ENCODE data around the gene RNGTT. TPM values are rescaled to one million over a fixed set of nuclear protein-coding genes. Genes with fewer than 3 reads are reported as not detected.

Gene RNGTT
- total and polyA plus RNA-seq, 4 donors: 13.1 to 34.4 (median 20.9) TPM

DNA sequence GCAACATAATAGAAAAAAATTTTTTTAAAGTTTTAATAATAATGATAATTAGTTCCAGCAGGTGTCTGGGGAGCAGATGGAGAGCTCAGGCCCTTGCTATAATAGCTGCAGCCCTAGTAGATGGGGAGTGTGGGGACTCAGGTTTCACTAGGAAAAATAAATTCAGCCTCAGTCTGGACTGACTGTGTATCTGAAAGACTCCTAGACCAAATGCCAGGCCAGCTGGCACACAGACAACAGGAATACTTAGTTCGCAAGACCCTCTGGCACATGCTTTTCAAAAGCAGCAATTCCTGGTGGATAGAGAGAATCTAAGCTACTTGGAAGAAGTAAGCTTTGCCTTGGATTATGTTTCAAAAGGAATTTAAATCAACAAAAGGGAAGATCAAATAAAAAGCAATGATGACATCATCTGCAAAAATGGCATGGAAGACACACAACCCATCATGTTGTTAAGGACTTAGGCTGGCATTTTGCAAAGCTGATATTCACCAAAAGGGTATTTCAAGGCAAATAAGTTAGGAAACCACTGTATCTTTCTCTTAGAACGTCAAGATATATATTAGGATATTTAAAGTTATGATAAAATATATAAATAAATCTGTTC, 107.8 kb downstream of the RNGTT start:
- Histone ChIP-seq H3K4me1 (ENCODE audit: control insufficient read depth, insufficient read depth, low read length) (no peaks in the 10 kb centered on the region), H3K9me3 (ENCODE audit: control insufficient read depth, insufficient read depth, low read length) (no peaks in the 10 kb centered on the region), H3K4me3 (ENCODE audit: low read depth, low read length) (no peak overlapping the region), H3K27ac (ENCODE audit: low read depth, low read length) (no peak overlapping the region), H3K27me3 (ENCODE audit: control insufficient read depth, insufficient read depth, low read length) (no peaks in the 10 kb centered on the region), H3K36me3 (ENCODE audit: control insufficient read depth, insufficient read depth, low read length) (no peaks in the 10 kb centered on the region)
- DNase-seq (ENCODE audit: low read depth in 4 of 6, low spot score in 6 of 6): peak; percentile 40 to 87 (median 50)
- 38% methylated on average over 1 of the region's 2 CpGs for WGBS (ENCODE audit: insufficient coverage)

DNA sequence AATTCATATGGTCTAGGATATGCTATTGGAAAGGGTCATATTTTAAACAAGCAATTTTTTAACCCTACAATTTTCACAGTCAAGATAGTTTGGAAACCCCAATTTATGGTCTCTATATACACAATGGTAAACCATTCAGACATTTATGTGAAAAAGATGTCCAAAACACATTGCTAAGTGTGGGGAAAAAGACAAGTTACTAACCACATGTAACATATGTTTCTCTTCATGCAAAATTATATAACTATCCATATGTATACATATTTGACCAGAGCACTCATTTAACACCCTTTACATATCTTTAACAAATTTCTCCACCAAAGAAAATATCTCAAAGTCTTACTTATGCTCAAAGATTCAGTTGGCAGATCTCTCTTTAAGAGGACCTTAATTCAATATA, 110.6 kb downstream of the RNGTT start:
- H3K36me3 ChIP-seq (ENCODE audit: control insufficient read depth, insufficient read depth, low read length): no peaks in the 10 kb centered on the region
- DNase-seq (ENCODE audit: low read depth in 4 of 6, low spot score in 6 of 6): no peak
- no peaks in the 10 kb centered on the region for H3K4me1 ChIP-seq (ENCODE audit: control insufficient read depth, insufficient read depth, low read length)
- no peak overlapping the region for H3K4me3 ChIP-seq (ENCODE audit: low read depth, low read length)
- no peaks in the 10 kb centered on the region for H3K9me3 ChIP-seq (ENCODE audit: control insufficient read depth, insufficient read depth, low read length)
- H3K27me3 ChIP-seq (ENCODE audit: control insufficient read depth, insufficient read depth, low read length): no peaks in the 10 kb centered on the region
- no peak overlapping the region for H3K27ac ChIP-seq (ENCODE audit: low read depth, low read length)

DNA sequence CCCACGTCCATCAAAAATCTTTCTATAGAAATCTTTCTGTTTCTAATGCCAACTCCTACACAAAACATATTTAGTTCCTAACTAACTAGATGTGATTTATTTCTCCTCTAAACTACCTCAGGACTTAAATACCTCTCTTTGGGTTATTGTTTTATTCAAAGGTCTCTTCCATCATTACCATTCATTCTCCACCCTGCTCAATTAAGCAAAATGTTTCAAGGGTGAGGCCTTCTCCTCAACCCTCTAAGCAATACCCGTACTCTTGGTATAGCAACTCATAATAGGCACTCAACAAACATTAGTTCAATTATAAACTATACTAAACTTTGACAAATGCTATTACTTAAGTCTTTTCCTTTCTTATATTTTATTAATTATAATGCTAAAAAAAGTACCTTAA, 111.4 kb downstream of the RNGTT start:
- Histone ChIP-seq H3K9me3 (ENCODE audit: control insufficient read depth, insufficient read depth, low read length) (no peaks in the 10 kb centered on the region), H3K27ac (ENCODE audit: low read depth, low read length) (no peak overlapping the region), H3K36me3 (ENCODE audit: control insufficient read depth, insufficient read depth, low read length) (no peaks in the 10 kb centered on the region), H3K4me1 (ENCODE audit: control insufficient read depth, insufficient read depth, low read length) (no peaks in the 10 kb centered on the region), H3K27me3 (ENCODE audit: control insufficient read depth, insufficient read depth, low read length) (no peaks in the 10 kb centered on the region), H3K4me3 (ENCODE audit: low read depth, low read length) (no peak overlapping the region)
- WGBS (ENCODE audit: insufficient coverage): no CpG with 5 or more reads among the region's 2 CpGs
- no peak for DNase-seq (ENCODE audit: low read depth in 4 of 6, low spot score in 6 of 6)

DNA sequence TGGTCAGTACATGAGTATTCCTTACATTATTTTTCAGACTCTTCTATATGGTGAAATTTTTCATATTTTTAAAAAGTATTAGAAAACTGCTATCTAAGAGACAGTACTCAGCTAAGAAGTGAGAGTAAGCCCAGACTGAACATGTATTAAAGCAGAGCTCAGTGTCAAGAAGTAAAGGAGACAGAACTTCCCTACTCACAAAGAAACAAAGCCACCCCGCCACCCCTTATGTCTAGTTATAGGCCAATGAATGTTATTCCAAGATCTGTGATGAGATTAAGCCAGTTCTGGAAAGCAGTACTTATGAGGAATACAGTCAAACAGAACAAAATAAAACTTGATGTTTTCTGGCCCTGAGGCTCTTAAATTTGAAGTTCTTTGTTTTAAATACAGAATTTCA, 114.5 kb downstream of the RNGTT start:
- Histone ChIP-seq H3K9me3 (ENCODE audit: control insufficient read depth, insufficient read depth, low read length) (no peaks in the 10 kb centered on the region), H3K36me3 (ENCODE audit: control insufficient read depth, insufficient read depth, low read length) (no peaks in the 10 kb centered on the region), H3K27ac (ENCODE audit: low read depth, low read length) (no peak overlapping the region), H3K4me3 (ENCODE audit: low read depth, low read length) (no peak overlapping the region), H3K27me3 (ENCODE audit: control insufficient read depth, insufficient read depth, low read length) (no peaks in the 10 kb centered on the region), H3K4me1 (ENCODE audit: control insufficient read depth, insufficient read depth, low read length) (no peaks in the 10 kb centered on the region)
- no CpG with 5 or more reads among the region's 1 CpG for WGBS (ENCODE audit: insufficient coverage)
- no peak for DNase-seq (ENCODE audit: low read depth in 4 of 6, low spot score in 6 of 6)

DNA sequence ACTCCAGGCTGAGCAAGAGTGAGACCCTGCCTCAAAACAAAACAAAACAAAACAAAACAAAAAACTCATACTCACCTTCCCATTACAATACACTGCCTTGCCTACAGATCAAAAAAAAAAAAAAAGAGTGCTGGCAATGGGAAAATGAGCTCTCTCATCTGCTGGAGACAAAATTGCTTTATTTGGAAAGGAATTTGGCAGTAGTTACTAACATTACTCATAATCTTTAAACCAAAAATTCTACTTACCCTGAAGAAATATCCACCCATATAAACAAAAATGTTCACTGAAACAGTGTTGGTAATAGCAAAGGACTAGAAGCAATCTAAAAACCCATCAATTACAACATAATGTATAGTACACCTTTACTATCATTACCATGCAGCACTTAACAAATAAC, 120.4 kb downstream of the RNGTT start:
- DNase-seq (ENCODE audit: low read depth in 4 of 6, low spot score in 6 of 6): no peak
- Histone ChIP-seq H3K27ac (ENCODE audit: low read depth, low read length) (no peak overlapping the region), H3K36me3 (ENCODE audit: control insufficient read depth, insufficient read depth, low read length) (peaks cover 4% of the 10 kb centered on the region)

DNA sequence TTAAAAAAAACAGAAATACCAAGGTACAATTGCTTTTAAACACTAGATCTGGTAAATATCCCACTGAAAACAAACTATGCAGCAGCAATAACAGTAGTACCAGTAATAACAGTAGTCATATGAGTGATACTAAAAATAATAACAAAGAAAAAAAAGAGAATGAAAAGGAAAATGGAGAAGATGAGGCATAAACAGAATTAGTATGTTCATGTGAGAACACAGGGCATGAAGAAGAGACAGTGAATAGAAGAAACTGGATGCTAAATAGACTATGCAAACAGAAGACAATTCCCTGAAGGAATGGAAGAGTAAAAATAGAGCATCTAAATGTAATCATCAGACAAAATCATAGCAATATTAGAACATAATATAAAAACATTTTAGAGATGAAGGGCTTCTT, 121.1 kb downstream of the RNGTT start:
- no peak overlapping the region for H3K27ac ChIP-seq (ENCODE audit: low read depth, low read length)
- H3K27me3 ChIP-seq (ENCODE audit: control insufficient read depth, insufficient read depth, low read length): no peaks in the 10 kb centered on the region
- H3K36me3 ChIP-seq (ENCODE audit: control insufficient read depth, insufficient read depth, low read length): peaks cover 4% of the 10 kb centered on the region

More for the DNA sequence above, 120.4 kb downstream of the RNGTT start:
- Histone ChIP-seq H3K4me3 (ENCODE audit: low read depth, low read length) (no peak overlapping the region), H3K4me1 (ENCODE audit: control insufficient read depth, insufficient read depth, low read length) (no peaks in the 10 kb centered on the region), H3K9me3 (ENCODE audit: control insufficient read depth, insufficient read depth, low read length) (no peaks in the 10 kb centered on the region), H3K27me3 (ENCODE audit: control insufficient read depth, insufficient read depth, low read length) (no peaks in the 10 kb centered on the region)

DNA sequence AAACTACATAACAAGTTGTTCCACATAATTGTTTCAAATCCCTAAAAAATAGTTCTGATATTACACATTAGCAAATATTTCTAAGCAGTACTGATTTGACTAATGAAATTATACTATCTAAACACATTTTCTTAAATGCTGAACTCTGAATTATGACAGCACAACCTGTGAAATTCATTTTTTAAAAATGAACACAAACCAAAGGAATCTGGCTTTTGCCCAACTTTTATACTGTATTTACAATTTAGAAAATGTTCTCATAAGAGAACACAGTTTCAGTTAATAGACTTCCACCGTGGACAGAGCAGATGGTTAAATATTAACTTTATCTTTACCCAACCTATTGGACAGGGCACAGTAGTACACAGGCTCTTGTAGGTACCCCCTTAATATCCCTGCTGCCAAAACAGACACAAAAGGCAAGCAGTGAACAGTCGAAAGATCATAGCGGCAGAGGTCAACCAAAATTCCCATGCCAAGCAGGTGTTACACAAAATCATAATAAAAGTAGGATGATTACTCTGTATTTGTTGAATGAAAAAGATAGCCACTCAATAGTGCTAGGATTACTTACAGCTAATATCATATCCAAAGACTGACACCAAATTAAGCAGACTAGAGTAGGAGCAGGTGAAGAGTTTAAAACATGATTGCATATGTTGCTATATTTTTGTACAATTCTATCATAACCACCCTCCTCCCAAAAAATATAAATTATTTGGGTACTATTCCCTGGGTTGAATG, 122.5 kb downstream of the RNGTT start:
- H3K27ac ChIP-seq (ENCODE audit: low read depth, low read length): no peak overlapping the region
- H3K27me3 ChIP-seq (ENCODE audit: control insufficient read depth, insufficient read depth, low read length): no peaks in the 10 kb centered on the region
- H3K4me3 ChIP-seq (ENCODE audit: low read depth, low read length): no peak overlapping the region
- no peak for DNase-seq (ENCODE audit: low read depth in 4 of 6, low spot score in 6 of 6)
- no CpG with 5 or more reads among the region's 3 CpGs for WGBS (ENCODE audit: insufficient coverage)
- no peaks in the 10 kb centered on the region for H3K9me3 ChIP-seq (ENCODE audit: control insufficient read depth, insufficient read depth, low read length)
- H3K36me3 ChIP-seq (ENCODE audit: control insufficient read depth, insufficient read depth, low read length): peaks cover 4% of the 10 kb centered on the region
- H3K4me1 ChIP-seq (ENCODE audit: control insufficient read depth, insufficient read depth, low read length): no peaks in the 10 kb centered on the region

More for the DNA sequence above, 121.1 kb downstream of the RNGTT start:
- DNase-seq (ENCODE audit: low read depth in 4 of 6, low spot score in 6 of 6): no peak
- Histone ChIP-seq H3K4me3 (ENCODE audit: low read depth, low read length) (no peak overlapping the region), H3K4me1 (ENCODE audit: control insufficient read depth, insufficient read depth, low read length) (no peaks in the 10 kb centered on the region), H3K9me3 (ENCODE audit: control insufficient read depth, insufficient read depth, low read length) (no peaks in the 10 kb centered on the region)

DNA sequence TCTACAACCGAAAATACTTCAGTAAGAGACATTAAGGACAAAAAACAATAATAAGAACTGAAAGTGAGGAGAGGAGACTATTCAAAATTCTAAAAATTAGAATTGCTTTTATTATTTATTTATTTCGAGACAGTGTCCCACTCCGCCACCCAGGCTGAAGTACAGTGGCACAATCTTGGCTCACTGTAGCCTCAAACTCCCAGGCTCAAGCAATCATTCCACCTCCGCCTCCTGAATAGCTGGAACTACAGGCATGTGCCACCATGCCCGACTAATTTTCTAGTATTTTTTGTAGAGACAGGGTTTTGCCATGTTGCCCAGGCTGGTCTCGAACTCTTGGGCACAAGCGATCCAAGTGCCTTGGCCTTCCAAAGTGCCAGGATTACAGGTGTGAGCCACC, 123.1 kb downstream of the RNGTT start:
- H3K27me3 ChIP-seq (ENCODE audit: control insufficient read depth, insufficient read depth, low read length): no peaks in the 10 kb centered on the region
- 90% methylated on average over 2 of the region's 7 CpGs for WGBS (ENCODE audit: insufficient coverage)
- H3K36me3 ChIP-seq (ENCODE audit: control insufficient read depth, insufficient read depth, low read length): peaks cover 4% of the 10 kb centered on the region
- no peak overlapping the region for H3K4me3 ChIP-seq (ENCODE audit: low read depth, low read length)
- no peaks in the 10 kb centered on the region for H3K9me3 ChIP-seq (ENCODE audit: control insufficient read depth, insufficient read depth, low read length)
- H3K4me1 ChIP-seq (ENCODE audit: control insufficient read depth, insufficient read depth, low read length): no peaks in the 10 kb centered on the region
- DNase-seq (ENCODE audit: low read depth in 4 of 6, low spot score in 6 of 6): no peak
- H3K27ac ChIP-seq (ENCODE audit: low read depth, low read length): no peak overlapping the region

DNA sequence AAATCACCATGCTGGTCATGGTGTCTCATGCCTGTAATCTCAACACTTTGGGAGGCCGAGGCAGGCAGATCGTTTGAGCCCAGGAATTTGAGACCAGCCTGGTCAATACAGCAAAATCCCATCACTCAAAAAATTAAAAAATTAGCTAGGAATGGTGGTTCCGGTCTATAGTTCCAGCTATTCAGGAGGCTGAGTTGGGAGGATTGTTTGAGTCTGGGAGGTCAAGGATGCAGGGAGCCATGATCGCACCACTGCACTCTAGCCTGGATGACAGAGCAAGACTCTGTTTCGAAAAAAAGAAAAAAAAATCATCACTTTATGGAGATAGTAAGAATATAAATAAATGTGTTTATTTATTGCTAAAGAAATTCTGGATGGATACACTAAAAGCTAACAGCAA, 124.1 kb downstream of the RNGTT start:
- Histone ChIP-seq H3K36me3 (ENCODE audit: control insufficient read depth, insufficient read depth, low read length) (peaks cover 4% of the 10 kb centered on the region), H3K27ac (ENCODE audit: low read depth, low read length) (no peak overlapping the region), H3K4me1 (ENCODE audit: control insufficient read depth, insufficient read depth, low read length) (no peaks in the 10 kb centered on the region), H3K4me3 (ENCODE audit: low read depth, low read length) (no peak overlapping the region), H3K27me3 (ENCODE audit: control insufficient read depth, insufficient read depth, low read length) (no peaks in the 10 kb centered on the region), H3K9me3 (ENCODE audit: control insufficient read depth, insufficient read depth, low read length) (no peaks in the 10 kb centered on the region)
- WGBS (ENCODE audit: insufficient coverage): no CpG with 5 or more reads among the region's 5 CpGs
- no peak for DNase-seq (ENCODE audit: low read depth in 4 of 6, low spot score in 6 of 6)

DNA sequence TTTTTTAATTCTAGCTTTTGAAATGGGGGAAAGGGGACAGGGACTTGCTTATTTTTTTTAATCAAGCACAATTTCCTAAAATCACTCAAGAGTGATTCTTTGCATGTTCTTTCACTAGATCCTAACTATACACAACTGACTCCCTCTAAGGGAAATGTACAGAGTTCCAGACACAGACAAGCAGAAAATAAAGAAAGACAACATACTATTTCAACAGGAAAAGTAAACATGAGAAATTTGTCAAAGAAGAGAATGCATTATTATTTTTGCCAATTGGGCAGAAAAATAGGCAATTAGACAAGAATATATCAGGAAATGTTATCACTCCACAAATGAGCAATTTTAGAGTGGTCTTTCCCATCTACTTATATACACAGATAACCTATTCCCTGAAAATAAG, 128.2 kb downstream of the RNGTT start:
- Histone ChIP-seq H3K9me3 (ENCODE audit: control insufficient read depth, insufficient read depth, low read length) (no peaks in the 10 kb centered on the region), H3K36me3 (ENCODE audit: control insufficient read depth, insufficient read depth, low read length) (no peaks in the 10 kb centered on the region)

More for the DNA sequence above, 128.2 kb downstream of the RNGTT start:
- Histone ChIP-seq H3K4me3 (ENCODE audit: low read depth, low read length) (no peak overlapping the region), H3K27ac (ENCODE audit: low read depth, low read length) (no peak overlapping the region), H3K4me1 (ENCODE audit: control insufficient read depth, insufficient read depth, low read length) (no peaks in the 10 kb centered on the region), H3K27me3 (ENCODE audit: control insufficient read depth, insufficient read depth, low read length) (no peaks in the 10 kb centered on the region)
- no peak for DNase-seq (ENCODE audit: low read depth in 4 of 6, low spot score in 6 of 6)
